Activated CD4-positive, alpha-beta T cell treated with anti-CD3 and anti-CD28 coated beads for 1 hour (primary cell): Measurements from ENCODE around the gene GPR84.
"Not testable (repeated sequence)": the region's sequence is repeated elsewhere in the genome, so short reads cannot be mapped to it uniquely, and the experiment has no call there.

Experiments
- DNase-seq: peaks from one replicate; pipeline ENCODE4 v3.0.0-alpha.2; 2020

Gene GPR84

GRCh38 chr12:54354271-54354670 is 10.0 kb downstream of the GPR84 start:
- DNase-seq, result not testable (repeated sequence)

GRCh38 chr12:54352891-54353874 is 11.1 kb downstream of the GPR84 start:
- DNase-seq, result no peak

GRCh38 chr12:54352022-54352531 is 12.2 kb downstream of the GPR84 start:
- DNase-seq, result no peak

- DNase-seq, result no peak
Measured at GRCh38 chr12:54351341-54351740, 12.9 kb downstream of the GPR84 start.

GRCh38 chr12:54350743-54351142 is 13.5 kb downstream of the GPR84 start:
- DNase-seq, result no peak

- DNase-seq, result no peak
Measured at GRCh38 chr12:54349679-54350078, 14.6 kb downstream of the GPR84 start.

- no peak for DNase-seq
Measured at GRCh38 chr12:54349036-54349435, 15.2 kb downstream of the GPR84 start.

GRCh38 chr12:54341378-54342300 is 22.6 kb downstream of the GPR84 start:
- no peak for DNase-seq

- DNase-seq, result no peak
Measured at GRCh38 chr12:54340846-54341245, 23.4 kb downstream of the GPR84 start.

- DNase-seq, result no peak
Measured at GRCh38 chr12:54338698-54339296, 25.5 kb downstream of the GPR84 start.

- no peak for DNase-seq
Measured at GRCh38 chr12:54337854-54338650, 26.2 kb downstream of the GPR84 start.

GRCh38 chr12:54337280-54337842 is 26.9 kb downstream of the GPR84 start:
- DNase-seq, result no peak

- DNase-seq, result no peak
Measured at GRCh38 chr12:54333420-54334034, 30.8 kb downstream of the GPR84 start.

GRCh38 chr12:54331461-54331860 is 32.8 kb downstream of the GPR84 start:
- no peak for DNase-seq

- DNase-seq, result no peak
Measured at GRCh38 chr12:54330442-54330841, 33.8 kb downstream of the GPR84 start.

- no peak for DNase-seq
Measured at GRCh38 chr12:54329759-54330158, 34.5 kb downstream of the GPR84 start.

- no peak for DNase-seq
Measured at GRCh38 chr12:54328595-54329337, 35.5 kb downstream of the GPR84 start.

- not testable (repeated sequence) for DNase-seq
Measured at GRCh38 chr12:54325442-54326109, 38.7 kb downstream of the GPR84 start.

- peak; percentile 86 for DNase-seq
Measured at GRCh38 chr12:54324617-54325441, 39.5 kb downstream of the GPR84 start, which contains the start of gene COPZ1. Gene COPZ1 (plus strand): TSS chr12:54325131. CDS start chr12:54325164, 33 bp downstream.
